Karpas-422 (cell line): ENCODE measurements around the gene NDUFV1. TPM values are rescaled to one million over a fixed set of nuclear protein-coding genes. Genes with fewer than 3 reads are reported as not detected.
A peak's percentile ranks its signal among the peaks of the same experiment; 100 is the strongest.
"Not testable (repeated sequence)": the region's sequence is repeated elsewhere in the genome, so short reads cannot be mapped to it uniquely, and the experiment has no call there.

ENCODE experiments used
- DNase-seq: peaks from one replicate; pipeline ENCODE4 v3.0.0-alpha.2; 2015
- H2AFZ ChIP-seq: fragments of 200-600 bp; sonication (generic); 2 replicates; pipeline ENCODE4 v1.6.1; 2014; ENCODE audit warnings: antibody characterized with exemption, low read length, mixed read lengths
- H3K27ac ChIP-seq: fragments of 200-600 bp; sonication (generic); 2 replicates; pipeline ENCODE4 v1.5.1; 2014; ENCODE audit warnings: mild to moderate bottlenecking, low read length, moderate library complexity
- H3K27me3 ChIP-seq: fragments of 200-600 bp; sonication (generic); 2 replicates; pipeline ENCODE4 v1.6.1; 2014; ENCODE audit warnings: low read length, mixed read lengths
- H3K36me3 ChIP-seq: fragments of 200-600 bp; sonication (generic); 2 replicates; pipeline ENCODE4 v1.6.1; 2014; ENCODE audit warnings: low read length, mixed read lengths; ENCODE audit not compliant: insufficient read depth
- H3K4me1 ChIP-seq: fragments of 200-600 bp; sonication (generic); 2 replicates; pipeline ENCODE4 v1.6.1; 2014; ENCODE audit warnings: mild to moderate bottlenecking, low read length, mixed read lengths
- H3K4me2 ChIP-seq: fragments of 200-600 bp; sonication (generic); 2 replicates; pipeline ENCODE4 v1.6.1; 2014; ENCODE audit warnings: low read length, low read depth, mild to moderate bottlenecking; ENCODE audit not compliant: poor library complexity, severe bottlenecking
- H3K4me3 ChIP-seq: fragments of 200-600 bp; sonication (generic); 2 replicates; pipeline ENCODE4 v1.5.1; 2014; ENCODE audit warnings: mild to moderate bottlenecking, antibody characterized with exemption, low read length, mixed read lengths
- H3K79me2 ChIP-seq: fragments of 200-600 bp; sonication (generic); 2 replicates; pipeline ENCODE4 v1.6.1; 2014; ENCODE audit warnings: mild to moderate bottlenecking, low read length, mixed read lengths
- H3K9ac ChIP-seq: fragments of 200-600 bp; sonication (generic); 2 replicates; pipeline ENCODE4 v1.6.0; 2014; ENCODE audit warnings: low read length
- H3K9me2 ChIP-seq: fragments of 200-600 bp; sonication (generic), shearing (Covaris generic); replicated peaks from 2 replicates; pipeline ENCODE4 v1.6.0; 2014; ENCODE audit warnings: mild to moderate bottlenecking, low read length, moderate library complexity; ENCODE audit not compliant: insufficient read depth
- H3K9me3 ChIP-seq: fragments of 300-700, 200-600 bp; sonication (generic); 2 replicates; pipeline ENCODE4 v1.6.1; 2014; ENCODE audit warnings: low read length, mixed read lengths
- H4K20me1 ChIP-seq: fragments of 200-600 bp; sonication (generic); 2 replicates; pipeline ENCODE4 v1.6.1; 2014; ENCODE audit warnings: mild to moderate bottlenecking, antibody characterized with exemption, low read length, low read depth; ENCODE audit not compliant: insufficient read depth
- total RNA-seq: library from RNA; depleted of rRNA; stranded (reverse); fragments of >200 nt; shearing (Covaris generic); gene quantifications from 2 replicates; pipeline ENCODE4 v1.2.3, GENCODE V29; 2014; ENCODE audit warnings: low replicate concordance

NDUFV1 gene
- total RNA-seq, 1 experiment from 2014 or later: 145 TPM

- no peak overlapping the region for H3K9ac ChIP-seq
- H3K9me2 ChIP-seq: no peaks in the 10 kb centered on the region
- H3K36me3 ChIP-seq: peaks cover 5% of the 10 kb centered on the region
- no peaks in the 10 kb centered on the region for H3K27me3 ChIP-seq
- H3K4me1 ChIP-seq: peaks cover 15% of the 10 kb centered on the region
- no peak overlapping the region for H3K27ac ChIP-seq
- no peak overlapping the region for H3K4me3 ChIP-seq
- DNase-seq: no peak
- no peaks in the 10 kb centered on the region for H4K20me1 ChIP-seq
- no peak overlapping the region for H2AFZ ChIP-seq
- no peak overlapping the region for H3K4me2 ChIP-seq
- no peaks in the 10 kb centered on the region for H3K79me2 ChIP-seq
- H3K9me3 ChIP-seq: no peaks in the 10 kb centered on the region
These were observed 13.7 kb upstream of the NDUFV1 start for GRCh38 chr11:67592880-67593564.

GRCh38 chr11:67593565-67593905, 13.2 kb upstream of the NDUFV1 start:
- H3K9ac ChIP-seq: no peak overlapping the region
- H3K27me3 ChIP-seq: no peaks in the 10 kb centered on the region
- H3K4me2 ChIP-seq: no peak overlapping the region
- no peak overlapping the region for H3K27ac ChIP-seq
- peaks cover 5% of the 10 kb centered on the region for H3K36me3 ChIP-seq
- H3K9me2 ChIP-seq: no peaks in the 10 kb centered on the region
- no peaks in the 10 kb centered on the region for H4K20me1 ChIP-seq
- H3K9me3 ChIP-seq: no peaks in the 10 kb centered on the region
- peaks cover 12% of the 10 kb centered on the region for H3K4me1 ChIP-seq
- no peak overlapping the region for H3K4me3 ChIP-seq
- no peak for DNase-seq
- no peaks in the 10 kb centered on the region for H3K79me2 ChIP-seq
- H2AFZ ChIP-seq: no peak overlapping the region

GRCh38 chr11:67594480-67594879, 12.3 kb upstream of the NDUFV1 start:
- DNase-seq: no peak
- Histone ChIP-seq H3K4me1 (peaks cover 12% of the 10 kb centered on the region), H3K9ac (no peak overlapping the region), H2AFZ (no peak overlapping the region), H3K9me2 (no peaks in the 10 kb centered on the region), H3K36me3 (no peaks in the 10 kb centered on the region), H3K27me3 (no peaks in the 10 kb centered on the region), H3K4me2 (peak overlapping the region; percentile 32), H3K79me2 (no peaks in the 10 kb centered on the region), H3K4me3 (no peak overlapping the region), H3K9me3 (no peaks in the 10 kb centered on the region), H3K27ac (no peak overlapping the region), H4K20me1 (no peaks in the 10 kb centered on the region)

GRCh38 chr11:67596753-67597300, 9.9 kb upstream of the NDUFV1 start:
- no peak overlapping the region for H2AFZ ChIP-seq
- no peak overlapping the region for H3K27ac ChIP-seq
- no peaks in the 10 kb centered on the region for H3K9me2 ChIP-seq
- no peaks in the 10 kb centered on the region for H3K27me3 ChIP-seq
- H3K4me2 ChIP-seq: no peak overlapping the region
- no peak overlapping the region for H3K9ac ChIP-seq
- no peaks in the 10 kb centered on the region for H3K79me2 ChIP-seq
- H3K36me3 ChIP-seq: no peaks in the 10 kb centered on the region
- H3K4me1 ChIP-seq: peaks cover 34% of the 10 kb centered on the region
- no peak overlapping the region for H3K4me3 ChIP-seq
- no peaks in the 10 kb centered on the region for H4K20me1 ChIP-seq
- no peak for DNase-seq
- H3K9me3 ChIP-seq: no peaks in the 10 kb centered on the region

- not testable (repeated sequence) for H3K4me3 ChIP-seq, H4K20me1 ChIP-seq, H3K9me2 ChIP-seq, DNase-seq, H3K27ac ChIP-seq, H3K9ac ChIP-seq, H3K27me3 ChIP-seq, H3K9me3 ChIP-seq, H3K36me3 ChIP-seq, H3K79me2 ChIP-seq, H3K4me2 ChIP-seq, H2AFZ ChIP-seq
- peaks cover 35% of the 10 kb centered on the region for H3K4me1 ChIP-seq
These were observed 9.3 kb upstream of the NDUFV1 start for GRCh38 chr11:67597458-67597857.

- not testable (repeated sequence) for H3K79me2 ChIP-seq, H2AFZ ChIP-seq, H3K4me3 ChIP-seq, H3K27ac ChIP-seq, H3K9me3 ChIP-seq, H3K9me2 ChIP-seq, H3K4me2 ChIP-seq, H4K20me1 ChIP-seq, DNase-seq, H3K36me3 ChIP-seq, H3K9ac ChIP-seq, H3K27me3 ChIP-seq
- peaks cover 35% of the 10 kb centered on the region for H3K4me1 ChIP-seq
These were observed 8.8 kb upstream of the NDUFV1 start for GRCh38 chr11:67597963-67598362.

- no peak for DNase-seq
- H3K4me2 ChIP-seq: no peak overlapping the region
- no peak overlapping the region for H2AFZ ChIP-seq
- H3K4me1 ChIP-seq: peaks cover 32% of the 10 kb centered on the region
- no peak overlapping the region for H3K9ac ChIP-seq
- no peaks in the 10 kb centered on the region for H4K20me1 ChIP-seq
- H3K27ac ChIP-seq: no peak overlapping the region
- H3K9me2 ChIP-seq: no peaks in the 10 kb centered on the region
- no peaks in the 10 kb centered on the region for H3K36me3 ChIP-seq
- no peak overlapping the region for H3K4me3 ChIP-seq
- H3K9me3 ChIP-seq: no peaks in the 10 kb centered on the region
- no peaks in the 10 kb centered on the region for H3K27me3 ChIP-seq
- no peaks in the 10 kb centered on the region for H3K79me2 ChIP-seq
These were observed 7.6 kb upstream of the NDUFV1 start for GRCh38 chr11:67599149-67599548.

GRCh38 chr11:67600324-67601029, 6.3 kb upstream of the NDUFV1 start:
- H3K4me1 ChIP-seq: peaks cover 28% of the 10 kb centered on the region
- no peaks in the 10 kb centered on the region for H3K27me3 ChIP-seq
- peak overlapping the region; percentile 87 for H3K27ac ChIP-seq
- peak; percentile 80 for DNase-seq
- H3K9me3 ChIP-seq: no peaks in the 10 kb centered on the region
- peak overlapping the region; percentile 66; the same call in 1 of the 2 replicates for H2AFZ ChIP-seq
- no peaks in the 10 kb centered on the region for H4K20me1 ChIP-seq
- H3K36me3 ChIP-seq: no peaks in the 10 kb centered on the region
- no peaks in the 10 kb centered on the region for H3K79me2 ChIP-seq
- peak overlapping the region; percentile 59 for H3K4me3 ChIP-seq
- peak overlapping the region; percentile 86 for H3K4me2 ChIP-seq
- no peaks in the 10 kb centered on the region for H3K9me2 ChIP-seq
- peak overlapping the region; percentile 59 for H3K9ac ChIP-seq
